BJ (cell line): ENCODE data around the gene RABL2B. TPM values are rescaled to one million over a fixed set of nuclear protein-coding genes. Genes with fewer than 3 reads are reported as not detected.
A peak's percentile ranks its signal among the peaks of the same experiment; 100 is the strongest.
"Not testable (repeated sequence)": the region's sequence is repeated elsewhere in the genome, so short reads cannot be mapped to it uniquely, and the experiment has no call there.

Experiments used
- CTCF ChIA-PET: fragments of 350-600 bp; formaldehyde crosslinking; extraction: SDS; loops from one replicate; lab custom pipeline; 2021; ENCODE audit warnings: antibody characterized with exemption, inconsistent platforms; lab: Yijun Ruan, JAX
- POLR2A ChIA-PET: fragments of 300-600 bp; sonication (Branson Sonifier 250); formaldehyde crosslinking; extraction: SDS; loops from one replicate; lab custom pipeline; 2021; ENCODE audit warnings: antibody characterized with exemption; lab: Charles Lee
- DNase-seq: peaks from one replicate; pipeline ENCODE4 v3.0.0-alpha.2; 2011; ENCODE audit warnings: low read depth
- H3K27me3 ChIP-seq: 2 replicates; pipeline ENCODE4 v1.6.0; 2011; ENCODE audit warnings: low read length; ENCODE audit not compliant: control insufficient read depth, insufficient read depth
- H3K36me3 ChIP-seq: 2 replicates; pipeline ENCODE4 v1.5.1; 2011; ENCODE audit warnings: low read length; ENCODE audit not compliant: control insufficient read depth, insufficient read depth
- H3K4me3 ChIP-seq: 2 replicates; pipeline ENCODE4 v1.5.1; 2011; ENCODE audit warnings: low read depth, mild to moderate bottlenecking, control low read depth, low read length
- CTCF ChIP-seq: IDR thresholded peaks from 2 replicates; pipeline ENCODE4 v1.5.1; 2011; ENCODE audit warnings: low read depth, mild to moderate bottlenecking, control low read depth, inconsistent platforms, low read length, moderate library complexity; ENCODE audit not compliant: insufficient read depth
- polyA plus RNA-seq: library from polyadenylated mRNA; depleted of rRNA; stranded (reverse); fragments of >200 nt; gene quantifications from 2 replicates; pipeline ENCODE4 v1.2.3, GENCODE V29; 2011

The RABL2B gene
- polyA plus RNA-seq, 1 experiment = 41.6 TPM

GRCh38 chr22:50756949-50757491 is 26.4 kb downstream of the RABL2B start:
- POLR2A ChIA-PET, DNase-seq, H3K27me3 ChIP-seq, H3K36me3 ChIP-seq: not testable (repeated sequence)
- peak overlapping the region; percentile 45 for H3K4me3 ChIP-seq
- TF ChIP-seq CTCF = peak; percentile 43
- CTCF ChIA-PET = interaction anchor here (1.6 kb wide), 1 partner anchor 26 kb away, joined by 6 read pairs; no protein-coding TSS in a partner anchor

GRCh38 chr22:50756406-50756805 is 27.0 kb downstream of the RABL2B start:
- DNase-seq, H3K36me3 ChIP-seq, H3K4me3 ChIP-seq, POLR2A ChIA-PET, H3K27me3 ChIP-seq: not testable (repeated sequence)
- CTCF ChIA-PET = interaction anchor here (1.6 kb wide), 1 partner anchor 26 kb away, joined by 6 read pairs; no protein-coding TSS in a partner anchor

GRCh38 chr22:50755251-50755650 is 28.2 kb downstream of the RABL2B start:
- H3K36me3 ChIP-seq, H3K27me3 ChIP-seq, CTCF ChIA-PET, DNase-seq, H3K4me3 ChIP-seq, POLR2A ChIA-PET: not testable (repeated sequence)

GRCh38 chr22:50749302-50750074 is 33.9 kb downstream of the RABL2B start:
- H3K27me3 ChIP-seq, H3K36me3 ChIP-seq, DNase-seq, CTCF ChIA-PET, H3K4me3 ChIP-seq, POLR2A ChIA-PET: not testable (repeated sequence)

- H3K27me3 ChIP-seq, DNase-seq, H3K4me3 ChIP-seq, H3K36me3 ChIP-seq, CTCF ChIA-PET, POLR2A ChIA-PET: not testable (repeated sequence)
These were observed 34.8 kb downstream of the RABL2B start for GRCh38 chr22:50748630-50749029.

GRCh38 chr22:50747521-50747920 is 35.9 kb downstream of the RABL2B start:
- H3K36me3 ChIP-seq, CTCF ChIA-PET, POLR2A ChIA-PET, DNase-seq, H3K4me3 ChIP-seq, H3K27me3 ChIP-seq: not testable (repeated sequence)

GRCh38 chr22:50744424-50744823 is 39.0 kb downstream of the RABL2B start:
- CTCF ChIA-PET, H3K27me3 ChIP-seq, H3K36me3 ChIP-seq, DNase-seq, H3K4me3 ChIP-seq, POLR2A ChIA-PET: not testable (repeated sequence)

GRCh38 chr22:50740714-50741113 is 42.7 kb downstream of the RABL2B start:
- H3K27me3 ChIP-seq = peaks cover 11% of the 10 kb centered on the region
- POLR2A ChIA-PET, DNase-seq, H3K4me3 ChIP-seq, H3K36me3 ChIP-seq: not testable (repeated sequence)
- CTCF ChIA-PET = interaction anchor here (0.6 kb wide), 1 partner anchor 12 kb away, joined by 3 read pairs; no protein-coding TSS in a partner anchor
